Left hindlimb (tissue), 1 donor: ENCODE measurements around the gene RTL5.
"Not testable (repeated sequence)": the region's sequence is repeated elsewhere in the genome, so short reads cannot be mapped to it uniquely, and the experiment has no call there.

ENCODE experiments used
- DNase-seq: peaks from one replicate; pipeline ENCODE4 v3.0.0-alpha.2; 2018

Gene RTL5

GRCh38 chrX:72131317-72132294 is at the start of gene RTL5:
Gene RTL5, minus strand, starts transcription at chrX:72131915.
- DNase-seq: peak; percentile 93

GRCh38 chrX:72180539-72180938 is 48.8 kb upstream of the RTL5 start:
- DNase-seq: no peak

DNA sequence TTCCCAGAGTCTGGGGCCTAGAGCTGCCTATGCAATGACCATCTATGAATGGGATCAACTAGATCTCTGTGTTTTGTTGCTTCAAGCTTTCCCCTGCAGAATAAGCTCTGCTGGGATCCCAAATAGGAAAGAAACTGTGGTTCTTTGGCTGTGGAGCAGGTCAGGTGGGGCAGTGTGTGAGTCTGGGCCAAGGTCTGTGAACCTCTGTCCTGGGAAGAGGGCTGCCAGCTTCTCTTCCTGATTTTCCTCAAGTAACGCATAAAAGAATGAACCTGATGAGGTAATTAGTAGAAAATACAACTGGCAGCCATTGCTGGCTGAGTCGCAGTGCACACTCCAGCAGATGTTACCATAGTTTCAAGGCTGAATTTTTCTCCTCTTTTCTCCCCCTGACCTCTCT is 45.3 kb upstream of the RTL5 start:
- no peak for DNase-seq

GRCh38 chrX:72176289-72176688 is 44.6 kb upstream of the RTL5 start:
- DNase-seq: not testable (repeated sequence)

DNA sequence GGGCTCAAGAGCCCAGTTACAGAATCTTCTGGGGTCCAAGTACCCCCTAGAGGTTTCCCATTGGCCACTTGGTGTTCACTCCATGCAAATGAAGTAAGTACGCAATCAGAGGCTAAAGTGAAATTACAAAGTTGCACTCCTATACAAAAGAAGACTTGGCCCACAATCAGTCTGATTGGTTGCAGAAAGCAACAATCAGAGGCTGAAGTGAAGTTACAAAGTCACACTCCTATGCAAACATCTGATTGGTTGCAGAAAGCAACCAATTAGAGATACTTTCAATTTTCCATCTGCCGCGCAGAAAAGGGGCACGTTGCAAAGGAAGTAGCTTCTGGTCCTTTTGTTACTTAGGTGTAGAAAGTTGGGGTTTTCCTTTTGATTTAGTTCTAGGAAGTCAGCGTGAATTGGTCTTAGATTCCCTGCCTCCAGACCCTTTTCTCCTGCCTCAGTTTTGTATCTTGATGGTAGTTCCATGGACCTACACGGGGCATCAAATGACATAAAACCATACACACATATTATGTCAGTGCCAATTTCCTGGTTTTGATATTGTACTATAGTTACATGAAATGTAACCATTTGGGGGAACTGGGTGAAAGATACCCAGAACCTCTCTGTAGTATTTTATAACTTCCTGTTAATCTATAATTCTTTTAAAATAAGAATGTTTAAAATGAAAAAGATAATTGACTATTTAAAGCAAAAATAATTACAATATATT is 37.5 kb upstream of the RTL5 start:
- DNase-seq: no peak

DNA sequence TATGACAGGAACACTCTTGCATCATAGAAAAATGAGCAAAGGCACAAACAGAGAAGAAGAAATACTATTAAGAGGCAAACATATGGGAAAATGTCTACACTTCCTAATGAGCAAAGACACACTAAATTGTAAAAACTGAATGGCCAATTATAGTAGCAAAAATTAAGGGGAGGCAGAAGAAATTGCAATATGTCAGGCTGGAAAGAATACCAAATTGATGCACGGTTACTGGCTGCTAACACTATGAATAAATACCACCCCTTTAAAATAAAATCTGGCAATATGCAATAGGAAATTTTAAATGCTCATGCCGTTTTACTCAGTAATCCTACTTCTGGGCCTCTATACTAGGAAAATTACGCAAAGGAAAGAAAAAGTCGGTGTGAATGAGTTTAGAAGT is 33.8 kb upstream of the RTL5 start:
- no peak for DNase-seq

DNA sequence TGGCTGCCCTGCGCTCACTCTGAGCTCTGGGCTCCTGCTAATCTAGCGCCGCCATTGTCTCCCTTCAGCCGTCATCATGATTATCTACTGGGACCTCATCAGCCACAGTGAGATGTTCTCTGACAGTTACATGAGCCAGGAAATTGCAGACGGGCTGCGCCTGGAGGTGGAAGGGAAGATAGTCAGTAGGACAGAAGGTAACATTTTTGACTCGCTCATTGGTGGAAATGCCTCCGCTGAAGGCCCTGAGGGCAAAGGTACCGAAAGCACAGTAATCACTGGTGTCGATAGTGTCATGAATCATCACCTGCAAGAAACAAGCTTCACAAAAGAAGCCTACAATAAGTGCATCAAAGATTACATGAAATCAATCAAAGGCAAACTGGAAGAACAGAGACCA is 28.1 kb upstream of the RTL5 start:
- no peak for DNase-seq

GRCh38 chrX:72158773-72159172 is 27.1 kb upstream of the RTL5 start:
- DNase-seq: no peak

DNA sequence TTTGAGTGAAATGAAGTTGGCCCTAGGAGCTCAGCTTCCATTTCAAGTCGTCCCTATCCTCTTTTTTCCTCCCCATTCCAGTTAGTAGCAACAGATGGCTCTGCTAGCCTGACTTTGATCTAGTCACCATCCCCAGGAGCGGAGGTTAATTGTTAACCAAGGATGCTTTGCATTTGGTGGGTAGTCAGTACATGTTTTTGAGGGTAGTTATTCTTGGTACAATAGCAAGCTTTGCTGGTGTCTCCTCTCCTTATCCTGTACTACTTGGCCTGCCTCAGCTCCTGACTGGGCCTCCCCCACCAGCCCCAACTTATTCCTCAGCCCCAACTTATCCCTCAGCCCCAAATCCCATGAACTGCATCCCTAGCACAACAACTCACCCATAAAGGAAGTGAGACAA is 14.8 kb upstream of the RTL5 start:
- no peak for DNase-seq

DNA sequence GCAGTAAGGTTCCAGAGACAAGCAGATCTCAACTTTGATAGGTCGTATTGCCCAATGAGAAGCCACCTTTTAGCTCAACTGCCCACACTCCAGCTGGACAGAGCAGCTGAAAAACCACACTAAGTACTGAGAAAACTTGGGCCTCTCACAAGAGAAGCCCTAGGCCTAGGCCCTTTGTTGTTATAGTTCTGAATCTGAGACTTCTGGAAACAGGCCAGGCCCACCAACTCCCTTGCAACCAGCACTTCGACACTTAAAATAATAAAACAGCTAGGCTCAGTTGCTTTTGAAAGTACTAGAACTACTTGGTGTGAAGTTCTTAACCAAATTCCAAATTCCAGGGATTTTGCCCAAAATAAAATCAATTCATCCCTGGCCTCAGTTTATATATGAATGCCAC is 13.5 kb upstream of the RTL5 start:
- DNase-seq: no peak

GRCh38 chrX:72143609-72143907 is 11.8 kb upstream of the RTL5 start:
- DNase-seq: no peak

- no peak for DNase-seq
Measured at GRCh38 chrX:72142794-72143608, 11.3 kb upstream of the RTL5 start.

GRCh38 chrX:72142094-72142793 is 10.5 kb upstream of the RTL5 start:
- DNase-seq: peak; percentile 59

GRCh38 chrX:72141372-72142004 is 9.8 kb upstream of the RTL5 start:
- DNase-seq: no peak

DNA sequence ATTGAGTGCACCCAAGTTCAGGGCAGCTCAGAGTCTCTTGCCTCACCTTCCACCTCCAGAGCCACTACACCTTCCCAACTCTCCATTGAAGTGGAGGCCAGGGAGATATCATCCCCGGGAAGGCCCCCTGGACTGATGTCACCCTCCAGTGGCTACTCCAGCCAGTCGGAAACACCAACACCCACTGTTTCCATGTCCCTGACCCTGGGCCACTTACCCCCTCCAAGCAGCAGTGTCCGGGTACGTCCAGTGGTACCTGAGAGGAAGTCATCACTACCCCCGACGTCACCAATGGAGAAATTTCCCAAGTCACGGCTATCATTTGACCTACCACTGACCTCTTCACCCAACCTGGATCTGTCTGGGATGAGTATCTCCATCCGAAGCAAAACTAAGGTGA is 7.8 kb upstream of the RTL5 start:
- DNase-seq: no peak

DNA sequence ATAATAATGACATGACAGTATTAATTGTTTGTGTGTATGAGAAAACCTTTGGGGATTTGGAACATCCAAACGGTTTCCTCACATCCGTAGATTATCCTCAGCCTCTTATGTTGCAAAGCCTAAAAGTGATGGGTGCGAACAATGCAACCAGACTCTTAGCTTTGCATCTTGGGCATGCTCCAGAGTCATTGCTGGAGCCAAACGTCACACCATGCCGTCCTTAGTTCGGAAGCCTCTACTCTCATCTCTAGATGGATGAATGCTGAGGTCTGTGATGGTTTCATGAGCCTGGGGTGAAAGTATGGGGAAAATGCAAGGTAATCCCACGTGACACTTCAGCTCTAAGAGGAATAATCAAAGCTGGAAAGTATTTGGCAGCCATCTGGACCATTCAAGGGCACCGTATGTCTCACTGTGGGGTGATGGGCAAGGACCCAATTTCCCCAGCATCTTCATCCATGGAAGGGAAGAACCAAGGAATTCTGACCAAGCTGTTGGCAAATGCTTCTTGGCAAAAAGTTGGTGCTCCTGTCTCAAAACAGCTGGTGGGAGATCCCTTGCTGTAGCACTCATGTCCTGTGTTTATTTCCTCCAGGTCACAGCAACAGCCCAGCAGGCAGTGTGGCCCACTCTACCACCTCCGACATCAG is 6.3 kb upstream of the RTL5 start:
- DNase-seq: no peak

GRCh38 chrX:72133851-72134546 is 2.3 kb upstream of the RTL5 start:
- no peak for DNase-seq

- DNase-seq: no peak
Measured at GRCh38 chrX:72132456-72132855, 741 bp upstream of the RTL5 start.

- no peak for DNase-seq
Measured at GRCh38 chrX:72130762-72131250, 909 bp downstream of the RTL5 start.

- DNase-seq: no peak
Measured at GRCh38 chrX:72130156-72130761, 1.5 kb downstream of the RTL5 start.
